GM23248 (cell line): Measurements from ENCODE around the gene CACNG3.

Source experiments
- EZH2 ChIP-seq: fragments of 200-600 bp; sonication (generic); IDR thresholded peaks from 2 replicates; pipeline ENCODE4 v1.6.1; 2018; ENCODE audit warnings: antibody characterized with exemption, mild to moderate bottlenecking; ENCODE audit not compliant: insufficient read depth, poor library complexity, severe bottlenecking
- EZH2phosphoT487 ChIP-seq: fragments of 200-600 bp; sonication (generic); IDR thresholded peaks from 2 replicates; pipeline ENCODE4 v1.6.1; 2018; ENCODE audit warnings: antibody characterized with exemption, moderate library complexity, mild to moderate bottlenecking, low read depth; ENCODE audit not compliant: insufficient read depth

DNA sequence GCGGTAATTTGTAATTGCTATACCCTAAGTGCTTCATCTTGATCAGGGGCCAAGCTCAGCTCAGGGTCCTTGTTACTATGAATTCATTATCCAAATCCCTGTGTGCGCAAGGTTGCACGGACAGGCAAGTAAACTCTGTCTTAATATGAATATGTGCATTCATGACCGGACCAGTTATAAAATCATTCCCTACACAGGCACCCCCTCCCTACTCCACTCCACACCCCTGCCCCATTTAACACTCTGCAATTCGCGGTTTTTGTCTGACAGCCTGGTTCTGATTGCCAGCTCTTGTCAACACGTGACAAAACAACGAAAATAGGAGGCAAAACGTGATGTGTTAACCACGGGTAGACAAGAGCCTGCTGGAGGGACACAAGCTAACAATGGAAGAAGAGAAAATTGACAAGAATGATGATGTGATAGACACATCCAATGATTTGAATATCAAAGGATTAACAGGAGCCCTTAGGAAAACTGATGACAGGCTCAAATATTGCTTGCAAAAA lies 76.5 kb downstream of the CACNG3 start:
- TF ChIP-seq EZH2phosphoT487 (no peak), EZH2 (no peak)
